Measurements from ENCODE around the gene RAI14.

RAI14 gene

GRCh38 chr5:34624691-34625090, 31.4 kb upstream of the RAI14 start:
- H3K4me3 ChIP-seq (ENCODE audit: low read length): no peak overlapping the region
- no peaks in the 10 kb centered on the region for H3K4me1 ChIP-seq (ENCODE audit: control insufficient read depth, insufficient read depth, low read length)
- no peak overlapping the region for H3K27ac ChIP-seq (ENCODE audit: low read depth, low read length)

GRCh38 chr5:34625246-34625645, 30.9 kb upstream of the RAI14 start:
- no peaks in the 10 kb centered on the region for H3K36me3 ChIP-seq (ENCODE audit: control insufficient read depth, insufficient read depth, low read length)
- H3K4me1 ChIP-seq (ENCODE audit: control insufficient read depth, insufficient read depth, low read length): no peaks in the 10 kb centered on the region
- H3K27me3 ChIP-seq (ENCODE audit: control insufficient read depth, insufficient read depth, low read length): no peaks in the 10 kb centered on the region
- no peak overlapping the region for H3K9ac ChIP-seq (ENCODE audit: low read length)
- no peak overlapping the region for H3K4me3 ChIP-seq (ENCODE audit: low read length)
- no peak overlapping the region for H3K27ac ChIP-seq (ENCODE audit: low read depth, low read length)

More at GRCh38 chr5:34624691-34625090, 31.4 kb upstream of the RAI14 start:
- Histone ChIP-seq H3K27me3 (ENCODE audit: control insufficient read depth, insufficient read depth, low read length) (no peaks in the 10 kb centered on the region), H3K36me3 (ENCODE audit: control insufficient read depth, insufficient read depth, low read length) (no peaks in the 10 kb centered on the region), H3K9ac (ENCODE audit: low read length) (no peak overlapping the region)

- Histone ChIP-seq H3K9ac (ENCODE audit: low read length) (no peak overlapping the region), H3K27me3 (ENCODE audit: control insufficient read depth, insufficient read depth, low read length) (no peaks in the 10 kb centered on the region), H3K27ac (ENCODE audit: low read depth, low read length) (no peak overlapping the region), H3K4me1 (ENCODE audit: control insufficient read depth, insufficient read depth, low read length) (no peaks in the 10 kb centered on the region), H3K4me3 (ENCODE audit: low read length) (no peak overlapping the region), H3K36me3 (ENCODE audit: control insufficient read depth, insufficient read depth, low read length) (no peaks in the 10 kb centered on the region)
Measured at GRCh38 chr5:34626036-34626435, 30.1 kb upstream of the RAI14 start.

- Histone ChIP-seq H3K9ac (ENCODE audit: low read length) (no peak overlapping the region), H3K36me3 (ENCODE audit: control insufficient read depth, insufficient read depth, low read length) (no peaks in the 10 kb centered on the region), H3K27ac (ENCODE audit: low read depth, low read length) (no peak overlapping the region), H3K27me3 (ENCODE audit: control insufficient read depth, insufficient read depth, low read length) (no peaks in the 10 kb centered on the region), H3K4me1 (ENCODE audit: control insufficient read depth, insufficient read depth, low read length) (no peaks in the 10 kb centered on the region), H3K4me3 (ENCODE audit: low read length) (no peak overlapping the region)
Measured at GRCh38 chr5:34626751-34627150, 29.4 kb upstream of the RAI14 start.

GRCh38 chr5:34627794-34628193, 28.3 kb upstream of the RAI14 start:
- H3K36me3 ChIP-seq (ENCODE audit: control insufficient read depth, insufficient read depth, low read length): no peaks in the 10 kb centered on the region
- H3K4me3 ChIP-seq (ENCODE audit: low read length): no peak overlapping the region
- no peak overlapping the region for H3K27ac ChIP-seq (ENCODE audit: low read depth, low read length)
- H3K9ac ChIP-seq (ENCODE audit: low read length): no peak overlapping the region
- no peaks in the 10 kb centered on the region for H3K4me1 ChIP-seq (ENCODE audit: control insufficient read depth, insufficient read depth, low read length)
- H3K27me3 ChIP-seq (ENCODE audit: control insufficient read depth, insufficient read depth, low read length): no peaks in the 10 kb centered on the region

- no peak overlapping the region for H3K4me3 ChIP-seq (ENCODE audit: low read length)
- no peak overlapping the region for H3K27ac ChIP-seq (ENCODE audit: low read depth, low read length)
- no peaks in the 10 kb centered on the region for H3K27me3 ChIP-seq (ENCODE audit: control insufficient read depth, insufficient read depth, low read length)
- H3K9ac ChIP-seq (ENCODE audit: low read length): no peak overlapping the region
- no peaks in the 10 kb centered on the region for H3K36me3 ChIP-seq (ENCODE audit: control insufficient read depth, insufficient read depth, low read length)
- no peaks in the 10 kb centered on the region for H3K4me1 ChIP-seq (ENCODE audit: control insufficient read depth, insufficient read depth, low read length)
Measured at GRCh38 chr5:34628373-34628772, 27.8 kb upstream of the RAI14 start.

GRCh38 chr5:34630596-34630995, 25.5 kb upstream of the RAI14 start:
- no peaks in the 10 kb centered on the region for H3K4me1 ChIP-seq (ENCODE audit: control insufficient read depth, insufficient read depth, low read length)
- no peak overlapping the region for H3K9ac ChIP-seq (ENCODE audit: low read length)
- no peak overlapping the region for H3K4me3 ChIP-seq (ENCODE audit: low read length)
- no peaks in the 10 kb centered on the region for H3K36me3 ChIP-seq (ENCODE audit: control insufficient read depth, insufficient read depth, low read length)
- no peak overlapping the region for H3K27ac ChIP-seq (ENCODE audit: low read depth, low read length)
- no peaks in the 10 kb centered on the region for H3K27me3 ChIP-seq (ENCODE audit: control insufficient read depth, insufficient read depth, low read length)

GRCh38 chr5:34632807-34633422, 23.2 kb upstream of the RAI14 start:
- H3K4me1 ChIP-seq (ENCODE audit: control insufficient read depth, insufficient read depth, low read length): no peaks in the 10 kb centered on the region
- H3K27ac ChIP-seq (ENCODE audit: low read depth, low read length): no peak overlapping the region
- no peak overlapping the region for H3K9ac ChIP-seq (ENCODE audit: low read length)
- no peaks in the 10 kb centered on the region for H3K36me3 ChIP-seq (ENCODE audit: control insufficient read depth, insufficient read depth, low read length)
- H3K27me3 ChIP-seq (ENCODE audit: control insufficient read depth, insufficient read depth, low read length): no peaks in the 10 kb centered on the region
- H3K4me3 ChIP-seq (ENCODE audit: low read length): no peak overlapping the region

- Histone ChIP-seq H3K4me3 (ENCODE audit: low read length) (no peak overlapping the region), H3K9ac (ENCODE audit: low read length) (no peak overlapping the region), H3K36me3 (ENCODE audit: control insufficient read depth, insufficient read depth, low read length) (no peaks in the 10 kb centered on the region), H3K27ac (ENCODE audit: low read depth, low read length) (no peak overlapping the region), H3K4me1 (ENCODE audit: control insufficient read depth, insufficient read depth, low read length) (no peaks in the 10 kb centered on the region), H3K27me3 (ENCODE audit: control insufficient read depth, insufficient read depth, low read length) (no peaks in the 10 kb centered on the region)
Measured at GRCh38 chr5:34639852-34640626, 16.1 kb upstream of the RAI14 start.

GRCh38 chr5:34648039-34648839, 7.9 kb upstream of the RAI14 start:
- Histone ChIP-seq H3K9ac (ENCODE audit: low read length) (no peak overlapping the region), H3K27me3 (ENCODE audit: control insufficient read depth, insufficient read depth, low read length) (no peaks in the 10 kb centered on the region), H3K4me1 (ENCODE audit: control insufficient read depth, insufficient read depth, low read length) (no peaks in the 10 kb centered on the region), H3K27ac (ENCODE audit: low read depth, low read length) (no peak overlapping the region), H3K36me3 (ENCODE audit: control insufficient read depth, insufficient read depth, low read length) (no peaks in the 10 kb centered on the region), H3K4me3 (ENCODE audit: low read length) (no peak overlapping the region)

- no peaks in the 10 kb centered on the region for H3K27me3 ChIP-seq (ENCODE audit: control insufficient read depth, insufficient read depth, low read length)
- H3K27ac ChIP-seq (ENCODE audit: low read depth, low read length): no peak overlapping the region
Measured at GRCh38 chr5:34648840-34649158, 7.3 kb upstream of the RAI14 start.

GRCh38 chr5:34651791-34652190, 4.3 kb upstream of the RAI14 start:
- Histone ChIP-seq H3K4me1 (ENCODE audit: control insufficient read depth, insufficient read depth, low read length) (no peaks in the 10 kb centered on the region), H3K27ac (ENCODE audit: low read depth, low read length) (no peak overlapping the region), H3K27me3 (ENCODE audit: control insufficient read depth, insufficient read depth, low read length) (no peaks in the 10 kb centered on the region), H3K36me3 (ENCODE audit: control insufficient read depth, insufficient read depth, low read length) (no peaks in the 10 kb centered on the region), H3K9ac (ENCODE audit: low read length) (no peak overlapping the region), H3K4me3 (ENCODE audit: low read length) (no peak overlapping the region)

More at GRCh38 chr5:34648840-34649158, 7.3 kb upstream of the RAI14 start:
- H3K36me3 ChIP-seq (ENCODE audit: control insufficient read depth, insufficient read depth, low read length): no peaks in the 10 kb centered on the region
- no peak overlapping the region for H3K4me3 ChIP-seq (ENCODE audit: low read length)
- H3K4me1 ChIP-seq (ENCODE audit: control insufficient read depth, insufficient read depth, low read length): no peaks in the 10 kb centered on the region
- H3K9ac ChIP-seq (ENCODE audit: low read length): no peak overlapping the region

Measured in rectal smooth muscle tissue (tissue), 1 donor.